Medulla oblongata (tissue), 1 donor: ENCODE measurements around the gene STAC.

ENCODE experiments used
- DNase-seq: peaks from one replicate; pipeline ENCODE4 v3.0.0-alpha.2; 2015; ENCODE audit errors: extremely low spot score

The STAC gene, protein sequence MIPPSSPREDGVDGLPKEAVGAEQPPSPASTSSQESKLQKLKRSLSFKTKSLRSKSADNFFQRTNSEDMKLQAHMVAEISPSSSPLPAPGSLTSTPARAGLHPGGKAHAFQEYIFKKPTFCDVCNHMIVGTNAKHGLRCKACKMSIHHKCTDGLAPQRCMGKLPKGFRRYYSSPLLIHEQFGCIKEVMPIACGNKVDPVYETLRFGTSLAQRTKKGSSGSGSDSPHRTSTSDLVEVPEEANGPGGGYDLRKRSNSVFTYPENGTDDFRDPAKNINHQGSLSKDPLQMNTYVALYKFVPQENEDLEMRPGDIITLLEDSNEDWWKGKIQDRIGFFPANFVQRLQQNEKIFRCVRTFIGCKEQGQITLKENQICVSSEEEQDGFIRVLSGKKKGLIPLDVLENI

DNA sequence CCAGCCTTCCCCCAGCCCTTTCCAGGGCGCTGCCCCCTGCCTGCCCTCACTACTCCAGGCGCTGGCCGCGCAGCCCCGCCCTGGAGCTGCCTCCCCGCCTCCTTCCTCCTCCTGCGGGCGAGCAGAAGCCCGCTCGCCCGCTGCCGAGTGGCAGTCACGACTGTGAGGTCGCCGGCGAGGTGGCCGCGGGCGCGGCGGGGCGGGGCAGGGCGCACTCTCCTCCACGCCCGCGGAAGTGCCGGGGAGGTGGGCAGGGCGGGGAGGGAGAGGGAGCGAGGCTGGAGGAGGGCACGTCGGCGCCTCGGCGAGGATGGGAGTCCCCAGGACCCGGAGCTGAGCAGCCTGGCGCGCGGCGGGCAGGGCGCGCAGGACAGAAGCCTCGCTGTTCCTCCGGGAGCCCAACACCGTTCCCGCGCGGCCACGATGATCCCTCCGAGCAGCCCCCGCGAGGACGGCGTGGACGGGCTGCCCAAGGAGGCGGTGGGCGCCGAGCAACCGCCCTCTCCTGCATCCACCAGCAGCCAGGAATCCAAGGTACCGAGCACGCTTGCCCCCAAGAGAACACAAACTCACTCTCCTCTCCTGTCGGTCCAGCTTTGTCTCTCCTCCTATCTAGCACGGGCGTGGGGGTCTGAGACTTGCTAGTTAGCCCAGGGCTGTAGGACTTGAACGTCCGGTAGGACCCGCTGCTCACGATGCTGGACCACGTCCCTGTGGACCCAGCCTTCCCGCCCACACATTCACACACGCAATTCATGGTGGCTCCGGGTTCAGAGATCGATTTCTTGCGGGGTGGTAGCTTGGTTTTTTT, at the start of gene STAC:
STAC (plus strand) TSS at position 284 of the 811 bp plus-strand sequence; CDS start at position 424, 140 bp downstream.
- DNase-seq, result no peak

DNA sequence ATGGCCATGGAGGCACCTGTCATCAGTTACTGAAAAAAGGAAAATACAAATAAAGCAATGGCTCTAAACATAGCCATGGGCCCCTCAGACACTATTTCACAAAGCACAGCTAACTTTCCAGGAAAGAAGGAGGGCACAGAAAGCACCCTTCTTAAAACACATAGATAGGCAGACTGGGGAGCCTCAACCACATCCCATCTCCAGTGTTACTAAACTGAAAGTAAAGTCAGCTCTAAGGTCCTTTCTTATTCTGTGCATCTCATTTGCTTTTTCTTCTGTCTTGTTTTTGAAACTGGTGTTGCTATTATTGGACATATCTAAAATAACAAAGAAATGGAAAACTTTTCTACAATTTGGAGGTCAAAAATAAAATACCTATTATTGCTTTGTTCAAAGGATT, 48.2 kb upstream of the STAC start:
- DNase-seq, result no peak

DNA sequence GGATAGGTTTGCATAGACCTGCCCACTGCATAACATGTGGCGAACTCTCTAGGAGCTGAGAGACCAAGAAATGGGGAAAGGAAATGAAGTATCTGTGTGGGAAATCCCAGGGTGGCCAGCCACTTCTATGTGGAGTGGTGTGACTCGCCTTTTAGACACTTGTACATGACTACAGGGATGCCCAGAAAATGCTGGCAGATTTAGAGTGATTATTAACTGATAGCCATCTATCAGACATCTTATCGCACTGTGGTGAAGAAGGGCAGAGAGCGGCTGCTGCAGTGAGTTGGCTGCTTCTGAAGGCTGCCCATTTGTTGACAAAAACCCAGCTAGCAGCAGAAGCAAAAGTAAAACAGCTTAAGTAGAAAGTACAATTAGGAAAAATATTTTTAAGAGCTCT, 18.1 kb upstream of the STAC start:
- no peak for DNase-seq

DNA sequence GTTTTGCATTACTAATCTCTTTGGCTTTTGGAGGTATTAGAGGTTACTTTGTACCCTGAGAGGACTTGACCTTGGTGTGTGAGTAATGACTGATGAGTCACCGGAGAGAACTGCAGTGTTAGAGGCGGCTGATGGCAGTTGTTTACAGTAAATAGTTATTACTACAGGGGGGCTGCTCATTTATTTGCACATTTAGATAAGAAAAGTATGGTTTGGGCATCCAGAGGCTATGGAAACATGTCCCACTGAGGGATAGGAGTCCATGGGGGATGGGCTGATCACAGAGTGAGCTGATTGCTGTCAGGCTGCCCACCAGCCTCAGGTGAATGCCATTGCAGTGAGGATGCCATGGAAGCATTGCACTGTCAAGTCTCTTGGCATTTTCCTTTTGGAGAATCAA, 17.3 kb upstream of the STAC start:
- no peak for DNase-seq

DNA sequence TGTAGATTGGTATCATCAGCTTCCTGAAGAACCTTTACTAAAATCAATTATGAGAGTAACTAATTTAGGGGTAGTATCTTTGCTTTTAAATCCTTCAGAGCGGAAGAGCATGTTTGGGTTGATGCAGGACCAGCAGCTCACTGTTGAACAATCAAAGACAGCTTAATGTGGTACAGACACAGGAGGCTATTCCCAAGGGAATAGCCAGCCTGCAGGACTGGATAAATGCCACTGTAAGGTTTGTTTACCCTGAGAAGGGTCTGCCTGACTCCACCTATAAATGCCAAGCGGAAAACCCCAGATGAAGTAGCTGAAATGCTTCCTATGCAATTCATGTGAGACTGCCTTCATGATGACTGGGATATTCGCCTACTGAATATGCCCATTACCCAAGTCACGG, 16.0 kb upstream of the STAC start:
- no peak for DNase-seq

DNA sequence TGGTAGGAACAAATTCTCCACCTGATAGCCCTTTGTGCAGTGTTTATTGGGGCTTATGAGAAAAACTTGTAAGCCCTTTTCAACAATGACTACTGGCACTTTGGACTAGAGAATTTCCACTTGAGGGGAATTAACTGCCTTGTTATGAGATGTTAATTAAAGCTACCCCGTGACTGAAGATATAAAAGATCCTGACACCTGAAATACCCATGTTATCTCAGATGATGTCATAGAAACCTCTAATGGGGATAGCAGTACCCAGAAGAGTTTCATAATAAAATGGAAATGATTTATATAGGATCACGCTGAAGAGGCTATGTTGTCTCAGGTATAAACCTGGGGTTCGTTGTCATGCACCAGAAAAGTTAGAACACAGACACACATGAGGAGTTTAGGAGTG, 14.5 kb upstream of the STAC start:
- DNase-seq, result no peak

DNA sequence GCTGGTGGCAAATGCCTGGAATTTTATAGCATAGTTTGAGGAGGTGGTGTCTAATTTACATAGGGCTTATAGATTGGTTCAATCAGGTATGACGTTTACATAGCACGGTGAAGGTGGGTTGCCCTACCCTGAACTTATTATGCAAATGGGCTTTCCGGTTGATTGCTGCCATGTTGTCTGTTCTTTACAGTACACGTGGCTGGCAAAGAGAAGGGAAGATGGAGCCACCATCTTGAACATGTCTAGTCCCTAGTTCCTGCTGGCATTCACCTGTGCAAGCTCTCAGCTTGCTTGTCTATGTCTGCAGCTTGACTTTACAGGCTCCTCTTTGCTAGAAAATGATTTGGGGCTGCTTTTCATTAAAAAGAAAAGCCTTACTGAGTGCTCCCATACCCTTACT, 14.0 kb upstream of the STAC start:
- no peak for DNase-seq

DNA sequence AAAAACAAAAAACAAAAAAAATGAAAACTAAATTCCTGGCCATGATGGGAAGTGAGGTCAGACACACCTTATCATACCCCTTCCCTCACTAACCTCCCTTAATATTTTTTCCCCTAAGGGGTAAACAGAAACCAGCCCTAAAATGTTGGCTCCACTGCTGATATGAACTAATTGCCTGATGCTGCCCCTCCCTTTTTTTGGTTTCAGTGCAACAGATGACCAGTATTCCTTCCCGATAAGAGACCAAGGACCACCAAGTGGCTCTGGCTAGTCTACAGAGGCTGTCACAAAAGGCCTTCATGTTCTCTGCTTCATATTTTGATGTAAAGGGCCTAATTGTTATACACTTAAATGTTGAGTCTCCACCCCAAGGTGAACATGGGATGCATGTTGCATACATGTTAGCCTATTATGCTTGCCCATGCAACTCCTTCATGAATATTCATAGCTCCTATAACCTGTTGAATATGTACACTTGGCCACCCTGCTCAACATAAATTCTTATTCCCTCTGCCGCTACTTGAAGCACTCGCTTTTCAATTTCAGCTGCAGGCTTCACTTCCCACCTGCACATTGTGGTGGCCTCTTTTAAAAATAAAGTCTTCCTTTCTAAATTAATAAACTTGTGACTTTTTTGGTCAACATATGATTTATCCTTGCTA, 12.3 kb upstream of the STAC start:
- DNase-seq, result no peak

DNA sequence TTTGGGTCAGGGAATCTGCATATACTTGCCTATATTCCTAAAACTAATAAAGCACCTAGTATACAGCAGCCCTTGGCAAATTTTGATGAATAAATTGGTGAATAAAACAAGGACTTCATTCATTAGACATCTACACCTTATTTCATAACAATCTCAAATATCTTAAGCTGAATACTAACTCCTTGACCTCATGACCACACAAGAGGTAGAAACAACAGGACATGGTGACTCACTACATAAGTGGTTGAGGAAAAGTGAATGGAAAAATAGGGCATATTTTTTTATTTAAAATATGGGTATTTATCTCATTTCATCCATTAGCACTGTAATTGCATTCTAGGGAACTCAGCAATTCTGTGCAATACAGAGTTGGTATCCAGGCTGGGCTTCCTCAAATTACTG, 7.8 kb upstream of the STAC start:
- no peak for DNase-seq

DNA sequence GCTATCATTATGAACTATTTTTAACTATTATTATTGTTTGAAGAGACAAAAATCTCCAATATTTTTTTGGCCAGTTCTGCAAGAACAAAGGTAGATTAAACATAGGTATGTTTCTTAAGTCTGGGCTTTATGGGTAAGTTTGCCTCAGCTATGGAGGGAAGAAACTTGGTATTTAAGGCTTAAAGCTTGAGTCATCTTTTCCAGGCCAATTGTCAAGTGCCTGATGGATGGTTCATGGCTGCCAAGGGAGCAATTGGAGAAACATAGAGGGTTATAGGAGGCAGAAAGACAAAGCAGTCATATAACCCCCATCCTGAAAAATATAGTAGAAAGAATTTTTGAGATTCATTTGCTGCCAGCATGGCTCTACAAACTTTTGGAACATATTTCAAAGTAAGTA, 7.2 kb upstream of the STAC start:
- DNase-seq, result no peak

DNA sequence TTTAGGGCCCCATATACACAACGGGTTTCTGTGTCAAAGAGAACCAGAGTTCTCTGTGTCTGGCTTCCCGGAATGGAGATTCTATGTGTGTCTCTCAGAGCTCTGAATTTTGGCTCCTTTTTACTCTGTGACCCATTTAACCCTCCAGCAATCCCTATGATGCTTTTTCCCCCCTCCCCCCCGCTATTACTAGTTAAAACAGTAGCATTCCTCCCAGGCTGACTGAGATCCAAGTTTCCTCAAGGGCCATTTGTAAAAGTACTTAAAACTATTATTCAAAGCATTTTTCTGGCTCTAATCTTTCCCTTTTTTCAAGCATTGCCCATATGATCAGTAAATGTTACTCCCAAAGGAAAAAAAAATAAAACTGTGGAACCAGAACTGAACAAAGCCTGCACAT, 6.6 kb upstream of the STAC start:
- no peak for DNase-seq

DNA sequence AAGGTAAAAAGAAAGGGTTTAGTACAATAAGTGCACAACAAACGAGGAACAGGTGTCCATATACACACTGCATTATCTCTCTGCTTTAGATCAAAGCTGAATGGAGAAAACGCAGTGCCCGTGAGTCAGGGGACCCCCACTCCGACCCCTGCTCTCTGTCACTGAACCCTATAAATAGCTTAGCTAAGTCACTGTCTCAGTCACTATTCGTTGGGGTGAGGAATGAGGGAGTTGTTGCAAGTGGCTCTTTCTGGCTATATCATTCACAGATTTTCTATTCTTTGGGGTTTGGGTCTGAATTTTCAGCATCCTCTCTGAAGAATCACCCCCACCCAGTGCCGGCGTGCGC, 458 bp upstream of the STAC start:
- no peak for DNase-seq

DNA sequence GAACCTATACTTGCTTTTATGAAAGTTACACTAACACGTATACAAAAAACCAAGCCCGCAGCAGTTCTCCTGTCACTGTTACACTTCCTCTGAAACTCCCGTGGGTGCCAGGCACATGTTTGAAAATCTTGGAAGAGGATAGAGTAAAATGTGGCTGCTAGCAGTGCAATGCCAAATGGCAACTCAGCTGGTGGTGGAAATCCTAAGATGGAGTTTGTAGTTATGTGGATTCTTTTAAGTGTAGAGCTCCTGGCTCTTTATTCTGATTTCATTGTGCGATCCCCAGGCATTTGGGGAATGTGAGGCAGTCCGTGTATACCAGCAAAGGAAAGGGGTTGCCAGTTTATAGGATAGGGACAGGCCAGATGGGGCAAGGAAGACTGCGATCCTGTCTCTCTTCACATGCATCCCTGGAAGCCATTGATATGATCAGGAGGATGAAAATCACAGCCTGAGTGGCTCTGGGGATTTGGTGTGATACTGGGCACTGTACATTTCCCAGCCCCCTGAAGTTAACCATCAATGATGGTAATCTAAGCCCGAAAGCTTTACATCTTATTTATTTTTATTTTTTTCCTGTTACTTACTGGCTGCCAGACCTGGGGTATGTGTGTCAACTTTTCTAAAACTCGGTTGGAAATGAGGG, 1.1 kb downstream of the STAC start:
- no peak for DNase-seq

DNA sequence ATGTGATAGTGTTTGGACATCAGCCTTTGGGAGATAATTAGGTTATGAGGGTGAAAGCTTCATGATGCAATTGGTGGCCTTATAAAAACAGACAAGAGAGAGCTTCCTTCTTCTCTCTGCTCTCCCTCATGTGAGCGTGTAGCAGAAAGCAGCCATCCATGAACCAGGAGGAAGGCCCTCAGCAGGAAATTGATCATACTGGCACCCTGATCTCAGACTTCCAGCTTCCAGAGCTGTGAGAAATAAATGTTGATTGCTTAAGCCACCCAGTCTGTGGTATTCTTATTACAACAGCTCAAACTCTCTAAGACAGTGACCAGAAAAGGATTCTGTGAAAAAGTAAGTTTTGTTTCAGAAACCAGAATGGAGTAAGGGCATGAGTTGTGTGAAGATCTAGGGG, 13.3 kb downstream of the STAC start:
- DNase-seq, result no peak

DNA sequence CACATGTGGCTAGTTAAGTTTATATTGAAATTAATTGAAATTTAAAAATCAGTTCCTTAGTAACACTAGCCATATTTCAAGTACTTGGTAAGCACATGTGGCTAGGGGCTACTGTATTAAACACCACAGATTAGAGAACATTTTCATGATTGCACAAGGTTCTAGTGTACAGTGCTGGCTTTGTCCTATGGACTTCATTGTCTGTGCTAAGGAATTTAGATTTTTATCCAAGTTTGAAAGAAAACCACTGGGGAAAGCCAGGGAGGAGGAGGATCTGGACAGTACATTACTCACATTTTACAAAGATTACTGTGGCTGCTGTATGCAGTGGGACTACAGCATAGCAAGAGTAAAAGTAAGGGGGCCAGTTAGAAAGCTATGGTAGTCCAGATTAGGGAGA, 13.9 kb downstream of the STAC start:
- no peak for DNase-seq

DNA sequence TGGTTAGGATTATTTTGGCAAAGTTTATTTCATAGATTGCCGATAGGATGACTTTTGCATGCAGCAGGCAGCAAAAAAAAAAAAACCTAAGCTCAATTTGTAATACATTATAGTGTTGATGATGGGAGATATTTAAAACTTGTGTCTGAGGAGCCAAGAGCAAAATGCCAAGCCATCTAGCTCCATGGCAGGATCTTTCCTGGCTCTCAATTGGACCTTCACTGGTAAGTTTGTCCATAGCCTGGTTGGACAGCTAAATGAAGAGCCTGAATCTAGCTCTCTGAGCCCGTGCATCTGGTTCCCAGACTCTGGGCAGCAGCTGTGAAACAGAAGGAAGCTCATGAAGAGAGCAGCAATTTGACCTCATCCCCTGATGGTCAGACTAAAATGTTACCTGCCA, 17.5 kb downstream of the STAC start:
- no peak for DNase-seq

DNA sequence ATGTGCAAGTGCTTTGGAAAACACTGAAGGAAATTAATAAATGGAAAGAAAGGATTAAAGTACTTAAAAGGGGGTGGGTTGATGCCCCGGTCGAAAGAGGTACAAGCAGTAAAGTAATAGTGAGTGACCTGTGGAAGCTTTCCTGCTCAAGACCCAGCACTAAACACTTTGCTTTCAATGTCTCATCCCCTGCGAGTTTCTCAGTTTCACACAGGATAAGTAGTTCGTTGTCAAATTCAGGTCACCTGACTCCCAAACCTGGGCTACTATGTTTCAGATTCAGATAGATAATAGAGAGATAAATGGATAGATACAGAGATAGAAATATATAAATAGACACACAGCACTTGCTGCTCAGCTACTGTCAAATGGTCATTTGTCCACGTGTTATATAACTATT, 19.6 kb downstream of the STAC start:
- no peak for DNase-seq

DNA sequence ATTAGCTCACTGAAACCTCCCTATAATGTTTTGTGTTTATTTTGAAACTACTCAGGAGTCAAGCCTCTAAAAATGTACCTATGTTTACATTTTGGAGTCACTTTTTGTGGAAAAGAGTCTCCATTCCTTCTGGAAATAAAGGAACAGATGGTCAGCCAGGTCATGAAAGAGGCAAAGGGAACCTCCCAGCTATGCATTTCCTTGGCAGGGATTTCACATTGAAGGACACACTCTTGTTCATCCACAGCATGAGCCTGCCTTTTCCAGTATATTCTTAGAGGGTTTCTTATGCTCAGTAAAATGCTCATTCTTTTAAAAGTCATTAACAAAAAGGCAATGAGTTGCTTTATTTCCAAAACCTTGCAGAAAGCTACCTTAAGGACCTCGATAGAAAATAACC, 20.8 kb downstream of the STAC start:
- DNase-seq, result no peak

DNA sequence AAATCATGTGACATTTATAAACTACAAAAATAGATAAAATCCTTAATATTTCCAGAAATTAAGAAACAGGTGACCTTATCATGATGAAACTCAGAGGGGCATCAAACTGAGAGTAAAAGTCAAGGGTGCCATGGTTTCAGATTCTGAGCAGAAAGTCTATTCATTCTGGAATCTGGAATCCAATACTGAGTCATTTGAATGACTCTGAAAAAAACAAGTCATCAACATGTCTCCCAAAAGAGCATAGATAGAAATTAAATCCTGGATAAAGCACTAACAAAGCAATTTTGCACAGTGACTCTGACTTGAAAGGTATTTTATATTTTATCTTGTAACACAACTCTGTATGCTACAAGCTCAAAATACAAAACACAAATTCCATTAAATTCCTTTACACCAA, 23.4 kb downstream of the STAC start:
- DNase-seq, result no peak

DNA sequence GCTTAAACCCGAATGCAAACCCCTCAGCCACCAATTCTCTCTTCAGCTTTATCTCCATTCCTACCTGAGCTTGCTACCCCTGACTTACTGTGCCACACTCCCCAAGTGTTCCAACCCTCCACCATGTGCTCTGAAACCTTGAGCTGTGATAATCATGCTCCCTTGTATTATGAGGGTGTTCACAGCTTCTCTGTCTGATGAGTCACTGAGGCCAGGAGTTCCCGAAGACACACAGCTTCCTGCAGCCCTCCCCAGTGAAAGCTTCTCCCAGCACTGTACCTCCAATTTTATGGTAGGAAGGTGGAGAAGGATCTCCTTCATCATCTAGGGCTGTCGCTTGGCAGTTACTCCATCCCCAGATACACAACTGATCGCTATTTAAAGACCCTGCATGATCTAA, 24.9 kb downstream of the STAC start:
- DNase-seq, result no peak

DNA sequence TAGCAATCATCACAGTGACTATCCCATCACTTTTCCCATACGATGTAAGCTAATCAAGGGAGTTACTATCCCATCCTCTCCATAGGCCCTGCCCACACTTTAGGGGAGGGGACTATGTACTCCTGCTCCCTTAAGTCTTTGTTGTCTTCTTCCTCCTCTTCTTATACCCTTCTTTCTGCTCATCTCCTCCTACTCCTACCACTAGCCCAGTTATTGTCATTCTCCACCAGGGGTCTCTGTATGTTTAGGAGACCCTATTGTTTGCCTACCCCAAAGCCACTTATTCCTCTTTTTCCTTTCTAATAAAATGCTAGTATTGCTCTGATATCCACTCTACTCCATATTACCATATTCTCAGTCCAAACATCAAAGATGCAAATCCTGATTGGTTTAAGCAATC, 27.8 kb downstream of the STAC start:
- DNase-seq, result no peak

DNA sequence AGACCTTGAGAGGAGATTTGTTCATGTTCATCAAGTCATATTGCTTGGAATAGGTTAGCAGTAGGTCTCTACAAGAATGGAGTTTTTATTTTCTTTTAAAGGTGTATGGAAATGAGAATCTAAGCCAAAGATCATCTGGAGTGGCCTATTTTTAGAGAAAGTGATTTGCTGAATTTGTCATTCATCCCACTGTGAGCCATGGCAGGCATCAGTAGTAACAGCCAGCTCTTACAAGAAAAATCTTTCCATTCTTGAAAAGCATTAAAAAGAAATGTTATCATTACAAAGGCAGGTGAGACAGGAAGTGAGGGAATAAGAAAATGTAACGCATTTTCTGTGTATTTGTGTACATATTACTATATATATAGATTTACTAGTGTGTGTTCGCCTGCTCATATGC, 29.6 kb downstream of the STAC start:
- DNase-seq, result no peak
